Astrocyte (in vitro differentiated cells and primary cell): ENCODE results near the gene MT1H.

ENCODE experiments used
- EZH2 ChIP-seq: IDR thresholded peaks from 2 replicates; pipeline ENCODE4 v1.6.1; 2012; ENCODE audit warnings: mild to moderate bottlenecking, low read length, inconsistent platforms; ENCODE audit not compliant: insufficient read depth
- TF ChIP-seq, protein P1 (sequence below): IDR thresholded peaks from 2 replicates; pipeline ENCODE4 v1.5.1; 2011; ENCODE audit warnings: low read depth, mild to moderate bottlenecking, inconsistent platforms, low read length, moderate library complexity; ENCODE audit not compliant: insufficient read depth

DNA sequence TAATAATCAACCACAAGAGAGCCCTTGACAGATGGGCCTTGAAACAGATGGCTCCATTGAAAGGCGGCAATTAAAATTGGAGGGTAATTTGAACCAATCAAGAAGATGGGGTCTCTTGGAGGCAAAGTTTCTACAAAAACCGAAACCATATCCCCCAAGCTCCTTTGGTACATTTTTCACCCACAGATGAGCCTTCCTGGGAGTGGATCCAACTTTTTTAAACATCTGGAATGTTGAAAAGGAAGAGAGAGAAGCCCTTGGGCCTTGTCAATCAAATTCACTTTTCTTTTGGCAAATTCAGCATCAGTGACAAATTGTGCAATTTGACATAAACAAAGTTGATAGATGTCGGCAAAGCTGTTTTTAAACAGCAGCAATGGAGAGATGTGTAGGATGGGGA is 47.1 kb downstream of the MT1H start:
- no peak for TF ChIP-seq EZH2
- TF ChIP-seq, protein P1, sequence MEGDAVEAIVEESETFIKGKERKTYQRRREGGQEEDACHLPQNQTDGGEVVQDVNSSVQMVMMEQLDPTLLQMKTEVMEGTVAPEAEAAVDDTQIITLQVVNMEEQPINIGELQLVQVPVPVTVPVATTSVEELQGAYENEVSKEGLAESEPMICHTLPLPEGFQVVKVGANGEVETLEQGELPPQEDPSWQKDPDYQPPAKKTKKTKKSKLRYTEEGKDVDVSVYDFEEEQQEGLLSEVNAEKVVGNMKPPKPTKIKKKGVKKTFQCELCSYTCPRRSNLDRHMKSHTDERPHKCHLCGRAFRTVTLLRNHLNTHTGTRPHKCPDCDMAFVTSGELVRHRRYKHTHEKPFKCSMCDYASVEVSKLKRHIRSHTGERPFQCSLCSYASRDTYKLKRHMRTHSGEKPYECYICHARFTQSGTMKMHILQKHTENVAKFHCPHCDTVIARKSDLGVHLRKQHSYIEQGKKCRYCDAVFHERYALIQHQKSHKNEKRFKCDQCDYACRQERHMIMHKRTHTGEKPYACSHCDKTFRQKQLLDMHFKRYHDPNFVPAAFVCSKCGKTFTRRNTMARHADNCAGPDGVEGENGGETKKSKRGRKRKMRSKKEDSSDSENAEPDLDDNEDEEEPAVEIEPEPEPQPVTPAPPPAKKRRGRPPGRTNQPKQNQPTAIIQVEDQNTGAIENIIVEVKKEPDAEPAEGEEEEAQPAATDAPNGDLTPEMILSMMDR, result no peak
